K562 (cell line): ENCODE measurements around the gene MMAB. TPM values are rescaled to one million over a fixed set of nuclear protein-coding genes. Genes with fewer than 3 reads are reported as not detected.

ENCODE experiments used
- BRF2 ChIP-seq: IDR thresholded peaks from 3 replicates; pipeline ENCODE4 v1.6.1; 2011; ENCODE audit warnings: borderline replicate concordance, mild to moderate bottlenecking; ENCODE audit not compliant: insufficient read length, insufficient read depth
- CTBP1 ChIP-seq: fragments of 450-650 bp; IDR thresholded peaks from 2 replicates; pipeline ENCODE4 v1.6.1; 2016; ENCODE audit warnings: borderline replicate concordance
- DLX4 ChIP-seq: fragments of 250-450 bp; sonication (Bioruptor Pico); IDR thresholded peaks from 2 replicates; pipeline ENCODE4 v1.6.1; 2021; ENCODE audit warnings: mild to moderate bottlenecking
- EP400 ChIP-seq: fragments of 450-650 bp; IDR thresholded peaks from 2 replicates; pipeline ENCODE4 v1.6.1; 2017; ENCODE audit warnings: antibody characterized with exemption, mild to moderate bottlenecking, moderate library complexity
- MAFK ChIP-seq: IDR thresholded peaks from 2 replicates; pipeline ENCODE4 v1.6.1; 2011; ENCODE audit warnings: low read length, improper control_type of control experiment
- NBN ChIP-seq: fragments of 450-650 bp; IDR thresholded peaks from 2 replicates; pipeline ENCODE4 v1.6.1; 2016; ENCODE audit warnings: low read depth, mild to moderate bottlenecking
- PHB2 ChIP-seq: fragments of 450-650 bp; IDR thresholded peaks from 2 replicates; pipeline ENCODE4 v1.6.1; 2017; ENCODE audit warnings: low read depth
- RAD21 ChIP-seq, 2 experiments: fragments of 250-450 bp in 1 of 2; fragments of 450-650 bp in 1 of 2; sonication (Bioruptor Pico) in 1 of 2; formaldehyde crosslinking in 1 of 2; IDR thresholded peaks in 1 of 2; conservative IDR thresholded peaks in 1 of 2; 2 replicates each; pipeline versions ENCODE4 v1.4.0 to v1.8.0; 2020 to 2022; ENCODE audit warnings: mild to moderate bottlenecking in 2 of 2, moderate library complexity in 1 of 2
- SAFB ChIP-seq: fragments of 200-400 bp; formaldehyde crosslinking; IDR thresholded peaks from 2 replicates; pipeline ENCODE4 v1.6.1; 2017; ENCODE audit warnings: low read depth, low read length, borderline replicate concordance
- SIN3A ChIP-seq, 2 experiments: fragments of 150-350 bp in 1 of 2; IDR thresholded peaks; 2 replicates each; pipeline ENCODE4 v1.6.1; 2011 to 2016; ENCODE audit warnings: borderline replicate concordance in 2 of 2, low read depth in 2 of 2, low read length in 2 of 2, mild to moderate bottlenecking in 2 of 2, moderate library complexity in 2 of 2; ENCODE audit not compliant: control insufficient read depth in 1 of 2
- SMARCA5 ChIP-seq: fragments of 450-650 bp; IDR thresholded peaks from 2 replicates; pipeline ENCODE4 v1.6.1; 2016
- STAT5B ChIP-seq: fragments of 250-450 bp; sonication (Bioruptor Pico); IDR thresholded peaks from 2 replicates; pipeline ENCODE4 v1.8.0; 2021; ENCODE audit warnings: mild to moderate bottlenecking, inconsistent platforms
- ZKSCAN1 ChIP-seq: fragments of 150-350 bp; IDR thresholded peaks from 2 replicates; pipeline ENCODE4 v1.6.1; 2016; ENCODE audit warnings: low read depth, low read length
- ZNF232 ChIP-seq: sonication (generic); formaldehyde crosslinking; IDR thresholded peaks from 2 replicates; pipeline ENCODE4 v1.8.0; 2022; ENCODE audit warnings: mild to moderate bottlenecking, missing genetic modification reagents
- ZNF41 ChIP-seq: fragments of 250-450 bp; sonication (Bioruptor Pico); conservative IDR thresholded peaks from 2 replicates; pipeline ENCODE4 v1.4.0; 2020; ENCODE audit warnings: mild to moderate bottlenecking
- ZNF444 ChIP-seq: fragments of 250-450 bp; sonication (Bioruptor Pico); IDR thresholded peaks from 2 replicates; pipeline ENCODE4 v1.4.0; 2020; ENCODE audit warnings: mild to moderate bottlenecking, moderate library complexity
- ZNF717 ChIP-seq: fragments of 250-450 bp; sonication (Bioruptor Pico); IDR thresholded peaks from 2 replicates; pipeline ENCODE4 v1.5.0; 2021
- polyA plus RNA-seq, 8 experiments: library from polyadenylated mRNA; depleted of rRNA in 4 of 8; stranded (reverse) in 5 of 8; unstranded in 3 of 8; fragments of >200 nt; fragmentation: Nextera tagmentation in 2 of 8; fragmentation: Illumina TruSeq in 1 of 8; extraction: Ambion mirVana in 2 of 8; extraction: Trizol in 1 of 8; gene quantifications; 2 replicates each; pipeline versions ENCODE4 v1.2.1 to v1.2.3, GENCODE V29; 2011 to 2014; ENCODE audit warnings: inconsistent platforms in 1 of 8, missing spikeins in 1 of 8
- total RNA-seq, 7 experiments: library from RNA; depleted of rRNA in 6 of 7; stranded (reverse); fragments of >200 nt in 6 of 7; fragmentation: Illumina TruSeq in 2 of 7; extraction: Trizol in 2 of 7; gene quantifications; 2 replicates each; pipeline versions ENCODE4 v1.2.1 to v1.2.3, GENCODE V29; 2011 to 2021; ENCODE audit warnings: low replicate concordance in 1 of 7
- TF ChIP-seq, protein P1 (sequence below): IDR thresholded peaks from 2 replicates; pipeline ENCODE4 v1.6.1; 2012; ENCODE audit warnings: low read depth, low read length, improper control_type of control experiment, borderline replicate concordance
- TF ChIP-seq, protein P2 (sequence below): IDR thresholded peaks from 3 replicates; pipeline ENCODE4 v1.6.1; 2011; ENCODE audit warnings: borderline replicate concordance, mild to moderate bottlenecking, moderate library complexity; ENCODE audit not compliant: insufficient read length; ENCODE audit errors: extremely low read depth
- TF ChIP-seq, protein P3 (sequence below): fragments of 450-650 bp; IDR thresholded peaks from 2 replicates; pipeline ENCODE4 v1.6.1; 2016; ENCODE audit warnings: mild to moderate bottlenecking

MMAB gene
- total and polyA plus RNA-seq, 9 of the 15 experiments (the other 6 are each of a cell fraction or from before 2014, with no cell fraction given): 9.5 to 76.1 (median 46.2) TPM

DNA sequence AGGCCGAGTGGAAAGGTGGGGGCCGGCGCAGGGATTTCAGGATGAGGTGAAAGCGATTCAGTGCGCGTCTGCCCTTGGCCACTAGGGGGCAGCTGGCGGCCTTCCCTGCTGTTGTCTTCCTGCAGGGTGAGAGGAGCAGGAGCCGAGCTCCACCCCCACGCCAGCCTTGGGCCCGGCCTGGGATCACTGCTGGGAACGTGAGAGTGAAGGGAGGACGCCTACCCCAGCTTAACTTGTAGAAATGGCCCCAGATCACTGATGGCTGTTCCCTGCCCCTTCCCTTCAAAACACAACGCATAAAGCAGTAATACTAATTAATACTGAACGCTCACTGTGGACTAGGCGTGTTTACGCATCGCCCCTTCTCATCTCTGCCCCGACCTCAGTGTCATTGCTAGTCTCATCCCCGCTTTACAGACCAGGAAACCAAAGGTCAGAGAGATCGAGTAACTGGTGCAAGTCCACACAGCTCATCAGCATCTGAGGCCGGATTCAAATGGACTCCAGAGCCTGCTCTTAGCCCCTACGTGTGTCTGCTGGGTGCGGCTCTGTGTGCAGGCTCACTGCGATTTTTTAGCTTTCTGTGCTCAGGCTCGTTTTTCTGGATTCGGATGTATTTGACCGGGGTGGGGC is 24.6 kb upstream of the MMAB start (continued):
- peak; percentile 68 to 86 for TF ChIP-seq RAD21 (CRISPR knock-in tag; conservative IDR thresholded peaks at IDR 0.05 in 1 of 2, IDR thresholded peaks at IDR 0.05 in 1 of 2)
- TF ChIP-seq ZNF444 (CRISPR knock-in tag): no peak
- TF ChIP-seq, protein P1, sequence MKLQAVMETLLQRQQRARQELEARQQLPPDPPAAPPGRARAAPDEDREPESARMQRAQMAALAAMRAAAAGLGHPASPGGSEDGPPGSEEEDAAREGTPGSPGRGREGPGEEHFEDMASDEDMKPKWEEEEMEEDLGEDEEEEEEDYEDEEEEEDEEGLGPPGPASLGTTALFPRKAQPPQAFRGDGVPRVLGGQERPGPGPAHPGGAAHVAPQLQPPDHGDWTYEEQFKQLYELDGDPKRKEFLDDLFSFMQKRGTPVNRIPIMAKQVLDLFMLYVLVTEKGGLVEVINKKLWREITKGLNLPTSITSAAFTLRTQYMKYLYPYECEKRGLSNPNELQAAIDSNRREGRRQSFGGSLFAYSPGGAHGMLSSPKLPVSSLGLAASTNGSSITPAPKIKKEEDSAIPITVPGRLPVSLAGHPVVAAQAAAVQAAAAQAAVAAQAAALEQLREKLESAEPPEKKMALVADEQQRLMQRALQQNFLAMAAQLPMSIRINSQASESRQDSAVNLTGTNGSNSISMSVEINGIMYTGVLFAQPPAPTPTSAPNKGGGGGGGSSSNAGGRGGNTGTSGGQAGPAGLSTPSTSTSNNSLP: no peak
- no peak for TF ChIP-seq STAT5B (CRISPR knock-in tag)
- no peak for TF ChIP-seq DLX4 (CRISPR knock-in tag)
- TF ChIP-seq PHB2: no peak
- TF ChIP-seq, protein P2, sequence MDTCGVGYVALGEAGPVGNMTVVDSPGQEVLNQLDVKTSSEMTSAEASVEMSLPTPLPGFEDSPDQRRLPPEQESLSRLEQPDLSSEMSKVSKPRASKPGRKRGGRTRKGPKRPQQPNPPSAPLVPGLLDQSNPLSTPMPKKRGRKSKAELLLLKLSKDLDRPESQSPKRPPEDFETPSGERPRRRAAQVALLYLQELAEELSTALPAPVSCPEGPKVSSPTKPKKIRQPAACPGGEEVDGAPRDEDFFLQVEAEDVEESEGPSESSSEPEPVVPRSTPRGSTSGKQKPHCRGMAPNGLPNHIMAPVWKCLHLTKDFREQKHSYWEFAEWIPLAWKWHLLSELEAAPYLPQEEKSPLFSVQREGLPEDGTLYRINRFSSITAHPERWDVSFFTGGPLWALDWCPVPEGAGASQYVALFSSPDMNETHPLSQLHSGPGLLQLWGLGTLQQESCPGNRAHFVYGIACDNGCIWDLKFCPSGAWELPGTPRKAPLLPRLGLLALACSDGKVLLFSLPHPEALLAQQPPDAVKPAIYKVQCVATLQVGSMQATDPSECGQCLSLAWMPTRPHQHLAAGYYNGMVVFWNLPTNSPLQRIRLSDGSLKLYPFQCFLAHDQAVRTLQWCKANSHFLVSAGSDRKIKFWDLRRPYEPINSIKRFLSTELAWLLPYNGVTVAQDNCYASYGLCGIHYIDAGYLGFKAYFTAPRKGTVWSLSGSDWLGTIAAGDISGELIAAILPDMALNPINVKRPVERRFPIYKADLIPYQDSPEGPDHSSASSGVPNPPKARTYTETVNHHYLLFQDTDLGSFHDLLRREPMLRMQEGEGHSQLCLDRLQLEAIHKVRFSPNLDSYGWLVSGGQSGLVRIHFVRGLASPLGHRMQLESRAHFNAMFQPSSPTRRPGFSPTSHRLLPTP: no peak
- TF ChIP-seq SMARCA5: no peak
- TF ChIP-seq ZNF232 (CRISPR knock-in tag): no peak
- TF ChIP-seq ZNF717 (CRISPR knock-in tag): no peak
- no peak for TF ChIP-seq SIN3A (IDR thresholded peaks at IDR 0.05; ENCODE audit: borderline replicate concordance in 2 of 2, control insufficient read depth in 1 of 2, low read depth in 2 of 2, low read length in 2 of 2)
- TF ChIP-seq, protein P3, sequence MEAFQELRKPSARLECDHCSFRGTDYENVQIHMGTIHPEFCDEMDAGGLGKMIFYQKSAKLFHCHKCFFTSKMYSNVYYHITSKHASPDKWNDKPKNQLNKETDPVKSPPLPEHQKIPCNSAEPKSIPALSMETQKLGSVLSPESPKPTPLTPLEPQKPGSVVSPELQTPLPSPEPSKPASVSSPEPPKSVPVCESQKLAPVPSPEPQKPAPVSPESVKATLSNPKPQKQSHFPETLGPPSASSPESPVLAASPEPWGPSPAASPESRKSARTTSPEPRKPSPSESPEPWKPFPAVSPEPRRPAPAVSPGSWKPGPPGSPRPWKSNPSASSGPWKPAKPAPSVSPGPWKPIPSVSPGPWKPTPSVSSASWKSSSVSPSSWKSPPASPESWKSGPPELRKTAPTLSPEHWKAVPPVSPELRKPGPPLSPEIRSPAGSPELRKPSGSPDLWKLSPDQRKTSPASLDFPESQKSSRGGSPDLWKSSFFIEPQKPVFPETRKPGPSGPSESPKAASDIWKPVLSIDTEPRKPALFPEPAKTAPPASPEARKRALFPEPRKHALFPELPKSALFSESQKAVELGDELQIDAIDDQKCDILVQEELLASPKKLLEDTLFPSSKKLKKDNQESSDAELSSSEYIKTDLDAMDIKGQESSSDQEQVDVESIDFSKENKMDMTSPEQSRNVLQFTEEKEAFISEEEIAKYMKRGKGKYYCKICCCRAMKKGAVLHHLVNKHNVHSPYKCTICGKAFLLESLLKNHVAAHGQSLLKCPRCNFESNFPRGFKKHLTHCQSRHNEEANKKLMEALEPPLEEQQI: no peak
- no peak for TF ChIP-seq EP400
- TF ChIP-seq NBN: no peak
- TF ChIP-seq BRF2: no peak
- 0 out of 2 replicates have a peak, but pooled peaks have one; percentile 35 for TF ChIP-seq ZKSCAN1
- TF ChIP-seq SAFB: no peak
- TF ChIP-seq CTBP1: peak; percentile 47; the same call in 1 of the 2 replicates
- no peak for TF ChIP-seq ZNF41 (CRISPR knock-in tag)
- TF ChIP-seq MAFK: 0 out of 2 replicates have a peak, but pooled peaks have one; percentile 4
